SU-DHL-6 (cell line): ENCODE results near the gene GATC.

Experiments used
- H2AFZ ChIP-seq: fragments of 200-600 bp; sonication (generic); 2 replicates; pipeline ENCODE4 v1.6.1; 2014; ENCODE audit warnings: low read depth, mild to moderate bottlenecking, moderate library complexity, mixed read lengths, antibody characterized with exemption, low read length; ENCODE audit not compliant: severe bottlenecking
- H3F3A ChIP-seq: fragments of 200-600 bp; shearing (Covaris generic); 2 replicates; pipeline ENCODE4 v1.6.0; 2016; ENCODE audit warnings: antibody characterized with exemption, mild to moderate bottlenecking; ENCODE audit not compliant: insufficient read depth
- H3K27ac ChIP-seq: fragments of 200-600 bp; sonication (generic); 2 replicates; pipeline ENCODE4 v1.5.1; 2016; ENCODE audit warnings: low read depth, mild to moderate bottlenecking, low read length, moderate library complexity, mixed read lengths
- H3K27me3 ChIP-seq: fragments of 200-600 bp; sonication (generic), shearing (Covaris generic); 2 replicates; pipeline ENCODE4 v1.6.0; 2014; ENCODE audit warnings: mild to moderate bottlenecking, low read length
- H3K36me3 ChIP-seq: fragments of 200-600 bp; sonication (generic); 2 replicates; pipeline ENCODE4 v1.6.1; 2014; ENCODE audit warnings: mild to moderate bottlenecking, low read length, mixed read lengths
- H3K4me2 ChIP-seq: fragments of 300-600, 200-600 bp; shearing (Covaris generic), sonication (generic); 2 replicates; pipeline ENCODE4 v1.6.0; 2014; ENCODE audit warnings: low read length, low read depth, mild to moderate bottlenecking; ENCODE audit not compliant: poor library complexity, severe bottlenecking
- H3K4me3 ChIP-seq: fragments of 200-600 bp; sonication (generic); 2 replicates; pipeline ENCODE4 v1.5.1; 2014; ENCODE audit warnings: antibody characterized with exemption, low read length, mild to moderate bottlenecking, mixed read lengths; ENCODE audit not compliant: insufficient read depth, poor library complexity, severe bottlenecking
- H3K79me2 ChIP-seq: fragments of 200-600 bp; sonication (generic); 2 replicates; pipeline ENCODE4 v1.6.1; 2014; ENCODE audit warnings: mild to moderate bottlenecking, low read length, moderate library complexity; ENCODE audit not compliant: insufficient read depth
- H3K9ac ChIP-seq: fragments of 200-600 bp; sonication (generic); 2 replicates; pipeline ENCODE4 v1.7.0; 2014; ENCODE audit warnings: mild to moderate bottlenecking, low read length
- H3K9me2 ChIP-seq: fragments of 200-600 bp; sonication (generic); replicated peaks from 2 replicates; pipeline ENCODE4 v1.6.1; 2014; ENCODE audit warnings: low read length; ENCODE audit not compliant: insufficient read depth
- H3K9me3 ChIP-seq: fragments of 200-600 bp; sonication (generic); 2 replicates; pipeline ENCODE4 v1.6.1; 2014; ENCODE audit warnings: low read length, mixed read lengths; ENCODE audit not compliant: insufficient read depth
- H4K20me1 ChIP-seq: fragments of 200-600 bp; sonication (generic); 2 replicates; pipeline ENCODE4 v1.6.1; 2014; ENCODE audit warnings: low read depth, mild to moderate bottlenecking, antibody characterized with exemption, low read length, moderate library complexity, mixed read lengths
- CTCF ChIP-seq: fragments of 200-600 bp; sonication (generic); IDR thresholded peaks from one replicate; pipeline ENCODE4 v1.5.1; 2017; ENCODE audit warnings: antibody characterized with exemption, mild to moderate bottlenecking, low read length, moderate library complexity; ENCODE audit not compliant: insufficient read depth, poor library complexity, severe bottlenecking
- EZH2phosphoT487 ChIP-seq: fragments of 200-600 bp; sonication (generic), shearing (Covaris generic); conservative IDR thresholded peaks from 2 replicates; pipeline ENCODE4 v1.6.1; 2018; ENCODE audit warnings: mild to moderate bottlenecking, antibody characterized with exemption, low read length, moderate library complexity, mixed read lengths

The GATC gene

GRCh38 chr12:120479458-120479857, 33.2 kb downstream of the GATC start:
- TF ChIP-seq EZH2phosphoT487 = no peak
- TF ChIP-seq CTCF = no peak
- Histone ChIP-seq H3K27me3 (no peaks in the 10 kb centered on the region), H3F3A (no peaks in the 10 kb centered on the region), H2AFZ (no peak overlapping the region), H3K36me3 (no peaks in the 10 kb centered on the region), H3K9me3 (no peaks in the 10 kb centered on the region), H4K20me1 (no peaks in the 10 kb centered on the region), H3K79me2 (peaks cover 3% of the 10 kb centered on the region; the same call in 1 of the 2 replicates), H3K4me2 (no peak overlapping the region), H3K4me3 (no peak overlapping the region), H3K9me2 (no peaks in the 10 kb centered on the region), H3K27ac (no peak overlapping the region), H3K9ac (no peak overlapping the region)

GRCh38 chr12:120480211-120480610, 34.0 kb downstream of the GATC start:
- Histone ChIP-seq H3K27me3 (no peaks in the 10 kb centered on the region), H3K9ac (no peak overlapping the region), H3K79me2 (no peaks in the 10 kb centered on the region), H3F3A (no peaks in the 10 kb centered on the region), H3K9me2 (no peaks in the 10 kb centered on the region), H3K9me3 (no peaks in the 10 kb centered on the region), H3K36me3 (no peaks in the 10 kb centered on the region), H4K20me1 (no peaks in the 10 kb centered on the region), H3K4me3 (no peak overlapping the region), H3K4me2 (no peak overlapping the region), H2AFZ (no peak overlapping the region), H3K27ac (no peak overlapping the region)
- TF ChIP-seq EZH2phosphoT487 (no peak), CTCF (no peak)

- Histone ChIP-seq H3K9me2 (no peaks in the 10 kb centered on the region), H3K4me2 (no peak overlapping the region), H3K4me3 (no peak overlapping the region), H3K27me3 (no peaks in the 10 kb centered on the region), H3K27ac (no peak overlapping the region), H3K79me2 (no peaks in the 10 kb centered on the region), H2AFZ (no peak overlapping the region), H3F3A (no peaks in the 10 kb centered on the region), H3K36me3 (no peaks in the 10 kb centered on the region), H3K9me3 (no peaks in the 10 kb centered on the region), H4K20me1 (no peaks in the 10 kb centered on the region), H3K9ac (no peak overlapping the region)
- no peak for TF ChIP-seq EZH2phosphoT487
- TF ChIP-seq CTCF = no peak
These were observed 35.0 kb downstream of the GATC start for GRCh38 chr12:120481022-120481767.
